HG03469 (cell line): ENCODE measurements around the gene LMO7.
"Not testable (repeated sequence)": the region's sequence is repeated elsewhere in the genome, so short reads cannot be mapped to it uniquely, and the experiment has no call there.

Source experiments
- ATAC-seq: cut with Tn5 transposase; IDR thresholded peaks from one replicate; pipeline ENCODE4 v1.9.1; 2021; ENCODE audit warnings: mild to moderate bottlenecking, moderate library complexity, moderate number of reproducible peaks; ENCODE audit not compliant: unreplicated experiment

Gene LMO7

GRCh38 chr13:75694722-75695121 lies 58.6 kb downstream of the LMO7 start:
- ATAC-seq: no peak

- peak; percentile 59 for ATAC-seq
Observed at GRCh38 chr13:75695908-75696307, 59.8 kb downstream of the LMO7 start.

GRCh38 chr13:75699062-75699461 lies 62.9 kb downstream of the LMO7 start:
- no peak for ATAC-seq

- not testable (repeated sequence) for ATAC-seq
Observed at GRCh38 chr13:75699717-75700116, 63.6 kb downstream of the LMO7 start.

- ATAC-seq: no peak
Observed at GRCh38 chr13:75700552-75700951, 64.4 kb downstream of the LMO7 start.

GRCh38 chr13:75702476-75702875 lies 66.3 kb downstream of the LMO7 start:
- ATAC-seq: no peak

GRCh38 chr13:75703769-75704168 lies 67.6 kb downstream of the LMO7 start:
- ATAC-seq: no peak

- ATAC-seq: no peak
Observed at GRCh38 chr13:75704194-75704926, 68.2 kb downstream of the LMO7 start.

GRCh38 chr13:75704927-75705288 lies 68.8 kb downstream of the LMO7 start:
- ATAC-seq: no peak

- no peak for ATAC-seq
Observed at GRCh38 chr13:75705395-75705794, 69.3 kb downstream of the LMO7 start.

- ATAC-seq: no peak
Observed at GRCh38 chr13:75705908-75706307, 69.8 kb downstream of the LMO7 start.

- ATAC-seq: no peak
Observed at GRCh38 chr13:75713852-75714251, 77.7 kb downstream of the LMO7 start.

GRCh38 chr13:75715601-75716523 lies 79.7 kb downstream of the LMO7 start:
- peak; percentile 96 for ATAC-seq

- ATAC-seq: no peak
Observed at GRCh38 chr13:75717525-75717924, 81.4 kb downstream of the LMO7 start.

GRCh38 chr13:75721307-75721706 lies 85.2 kb downstream of the LMO7 start:
- no peak for ATAC-seq

- ATAC-seq: no peak
Observed at GRCh38 chr13:75723901-75724300, 87.8 kb downstream of the LMO7 start.

GRCh38 chr13:75724752-75725517 lies 88.8 kb downstream of the LMO7 start:
- ATAC-seq: no peak

GRCh38 chr13:75725736-75726135 lies 89.6 kb downstream of the LMO7 start:
- ATAC-seq: no peak

- ATAC-seq: no peak
Observed at GRCh38 chr13:75726306-75726705, 90.2 kb downstream of the LMO7 start.

- not testable (repeated sequence) for ATAC-seq
Observed at GRCh38 chr13:75733113-75733512, 97.0 kb downstream of the LMO7 start.

- ATAC-seq: no peak
Observed at GRCh38 chr13:75736173-75736572, 100.0 kb downstream of the LMO7 start.
